WTC11 (cell line): ENCODE data around the gene GNL2.
"Not testable (repeated sequence)": the region's sequence is repeated elsewhere in the genome, so short reads cannot be mapped to it uniquely, and the experiment has no call there.

Source experiments
- ATF1 ChIP-seq: sonication (generic); formaldehyde crosslinking; IDR thresholded peaks from 2 replicates; pipeline ENCODE4 v1.8.1; 2023; ENCODE audit warnings: mild to moderate bottlenecking, moderate library complexity, missing genetic modification reagents
- E2F5 ChIP-seq: sonication (generic); formaldehyde crosslinking; IDR thresholded peaks from 2 replicates; pipeline ENCODE4 v1.8.1; 2022; ENCODE audit warnings: mild to moderate bottlenecking, moderate library complexity, missing genetic modification reagents
- ELF4 ChIP-seq: sonication (generic); formaldehyde crosslinking; IDR thresholded peaks from 2 replicates; pipeline ENCODE4 v1.8.1; 2022; ENCODE audit warnings: low read depth, mild to moderate bottlenecking, moderate library complexity, missing genetic modification reagents
- HMGXB4 ChIP-seq: sonication (generic); formaldehyde crosslinking; IDR thresholded peaks from 2 replicates; pipeline ENCODE4 v1.8.1; 2023; ENCODE audit warnings: mild to moderate bottlenecking, moderate library complexity, missing genetic modification reagents
- JUN ChIP-seq: sonication (generic); formaldehyde crosslinking; IDR thresholded peaks from 2 replicates; pipeline ENCODE4 v1.8.0; 2023; ENCODE audit warnings: mild to moderate bottlenecking, missing genetic modification reagents
- NR1H2 ChIP-seq: sonication (generic); formaldehyde crosslinking; IDR thresholded peaks from 2 replicates; pipeline ENCODE4 v1.9.0; 2021; ENCODE audit warnings: mild to moderate bottlenecking, moderate library complexity, missing genetic modification reagents
- PRDM15 ChIP-seq: sonication (generic); formaldehyde crosslinking; IDR thresholded peaks from 2 replicates; pipeline ENCODE4 v1.8.0; 2022; ENCODE audit warnings: missing genetic modification reagents
- SMAD4 ChIP-seq: sonication (generic); formaldehyde crosslinking; IDR thresholded peaks from 2 replicates; pipeline ENCODE4 v1.8.0; 2022; ENCODE audit warnings: mild to moderate bottlenecking, missing genetic modification reagents
- ZBTB43 ChIP-seq: sonication (generic); formaldehyde crosslinking; IDR thresholded peaks from 2 replicates; pipeline ENCODE4 v1.8.1; 2023; ENCODE audit warnings: mild to moderate bottlenecking, missing genetic modification reagents
- ZNF138 ChIP-seq: sonication (generic); formaldehyde crosslinking; conservative IDR thresholded peaks from 2 replicates; pipeline ENCODE4 v1.8.1; 2022; ENCODE audit warnings: mild to moderate bottlenecking, moderate library complexity, missing genetic modification reagents
- TF ChIP-seq, protein P1 (sequence below): fragments of 200-600 bp; IDR thresholded peaks from 2 replicates; pipeline ENCODE4 v1.8.0; 2022; ENCODE audit warnings: antibody characterized with exemption
- TF ChIP-seq, protein P2 (sequence below): sonication (generic); formaldehyde crosslinking; IDR thresholded peaks from 2 replicates; pipeline ENCODE4 v1.8.1; 2023; ENCODE audit warnings: mild to moderate bottlenecking, missing genetic modification reagents, moderate library complexity
- TF ChIP-seq, protein P3 (sequence below): sonication (generic); formaldehyde crosslinking; IDR thresholded peaks from 2 replicates; pipeline ENCODE4 v1.8.0; 2022; ENCODE audit warnings: mild to moderate bottlenecking, missing genetic modification reagents

GRCh38 chr1:37559957-37560379, 35.8 kb downstream of the GNL2 start:
- TF ChIP-seq, protein P1, sequence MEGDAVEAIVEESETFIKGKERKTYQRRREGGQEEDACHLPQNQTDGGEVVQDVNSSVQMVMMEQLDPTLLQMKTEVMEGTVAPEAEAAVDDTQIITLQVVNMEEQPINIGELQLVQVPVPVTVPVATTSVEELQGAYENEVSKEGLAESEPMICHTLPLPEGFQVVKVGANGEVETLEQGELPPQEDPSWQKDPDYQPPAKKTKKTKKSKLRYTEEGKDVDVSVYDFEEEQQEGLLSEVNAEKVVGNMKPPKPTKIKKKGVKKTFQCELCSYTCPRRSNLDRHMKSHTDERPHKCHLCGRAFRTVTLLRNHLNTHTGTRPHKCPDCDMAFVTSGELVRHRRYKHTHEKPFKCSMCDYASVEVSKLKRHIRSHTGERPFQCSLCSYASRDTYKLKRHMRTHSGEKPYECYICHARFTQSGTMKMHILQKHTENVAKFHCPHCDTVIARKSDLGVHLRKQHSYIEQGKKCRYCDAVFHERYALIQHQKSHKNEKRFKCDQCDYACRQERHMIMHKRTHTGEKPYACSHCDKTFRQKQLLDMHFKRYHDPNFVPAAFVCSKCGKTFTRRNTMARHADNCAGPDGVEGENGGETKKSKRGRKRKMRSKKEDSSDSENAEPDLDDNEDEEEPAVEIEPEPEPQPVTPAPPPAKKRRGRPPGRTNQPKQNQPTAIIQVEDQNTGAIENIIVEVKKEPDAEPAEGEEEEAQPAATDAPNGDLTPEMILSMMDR = not testable (repeated sequence)
- TF ChIP-seq ELF4 (CRISPR knock-in tag); JUN (CRISPR knock-in tag); E2F5 (CRISPR knock-in tag); SMAD4 (CRISPR knock-in tag); NR1H2; ZBTB43 (CRISPR knock-in tag); HMGXB4; ATF1 (CRISPR knock-in tag); PRDM15 (CRISPR knock-in tag); ZNF138 (CRISPR knock-in tag): not testable (repeated sequence)
- TF ChIP-seq, protein P2, sequence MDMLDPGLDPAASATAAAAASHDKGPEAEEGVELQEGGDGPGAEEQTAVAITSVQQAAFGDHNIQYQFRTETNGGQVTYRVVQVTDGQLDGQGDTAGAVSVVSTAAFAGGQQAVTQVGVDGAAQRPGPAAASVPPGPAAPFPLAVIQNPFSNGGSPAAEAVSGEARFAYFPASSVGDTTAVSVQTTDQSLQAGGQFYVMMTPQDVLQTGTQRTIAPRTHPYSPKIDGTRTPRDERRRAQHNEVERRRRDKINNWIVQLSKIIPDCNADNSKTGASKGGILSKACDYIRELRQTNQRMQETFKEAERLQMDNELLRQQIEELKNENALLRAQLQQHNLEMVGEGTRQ (CRISPR knock-in tag) = not testable (repeated sequence)
- TF ChIP-seq, protein P3, sequence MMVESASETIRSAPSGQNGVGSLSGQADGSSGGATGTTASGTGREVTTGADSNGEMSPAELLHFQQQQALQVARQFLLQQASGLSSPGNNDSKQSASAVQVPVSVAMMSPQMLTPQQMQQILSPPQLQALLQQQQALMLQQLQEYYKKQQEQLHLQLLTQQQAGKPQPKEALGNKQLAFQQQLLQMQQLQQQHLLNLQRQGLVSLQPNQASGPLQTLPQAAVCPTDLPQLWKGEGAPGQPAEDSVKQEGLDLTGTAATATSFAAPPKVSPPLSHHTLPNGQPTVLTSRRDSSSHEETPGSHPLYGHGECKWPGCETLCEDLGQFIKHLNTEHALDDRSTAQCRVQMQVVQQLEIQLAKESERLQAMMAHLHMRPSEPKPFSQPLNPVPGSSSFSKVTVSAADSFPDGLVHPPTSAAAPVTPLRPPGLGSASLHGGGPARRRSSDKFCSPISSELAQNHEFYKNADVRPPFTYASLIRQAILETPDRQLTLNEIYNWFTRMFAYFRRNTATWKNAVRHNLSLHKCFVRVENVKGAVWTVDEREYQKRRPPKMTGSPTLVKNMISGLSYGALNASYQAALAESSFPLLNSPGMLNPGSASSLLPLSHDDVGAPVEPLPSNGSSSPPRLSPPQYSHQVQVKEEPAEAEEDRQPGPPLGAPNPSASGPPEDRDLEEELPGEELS (CRISPR knock-in tag) = not testable (repeated sequence)
